Gastroesophageal sphincter (tissue), 3 donors: ENCODE data around the gene IVD.

ENCODE experiments used
- POLR2A ChIP-seq, 2 donors: fragments of 450-650 bp; IDR thresholded peaks; one replicate each; pipeline ENCODE4 v1.6.1; 2017; ENCODE audit warnings: antibody characterized with exemption in 2 of 2, mild to moderate bottlenecking in 2 of 2, moderate library complexity in 1 of 2
- POLR2AphosphoS5 ChIP-seq: sonication (generic); formaldehyde crosslinking; IDR thresholded peaks from one replicate; pipeline ENCODE4 v1.6.1; 2017; ENCODE audit warnings: antibody characterized with exemption
- TF ChIP-seq, protein P1 (sequence below), 4 experiments: fragments of 200-600 bp in 2 of 4; fragments of 450-650 bp in 2 of 4; sonication (generic) in 1 of 4; IDR thresholded peaks; one replicate each; pipeline ENCODE4 v1.5.1; 2017 to 2019; ENCODE audit warnings: antibody characterized with exemption in 4 of 4, mild to moderate bottlenecking in 2 of 4, moderate library complexity in 2 of 4

DNA sequence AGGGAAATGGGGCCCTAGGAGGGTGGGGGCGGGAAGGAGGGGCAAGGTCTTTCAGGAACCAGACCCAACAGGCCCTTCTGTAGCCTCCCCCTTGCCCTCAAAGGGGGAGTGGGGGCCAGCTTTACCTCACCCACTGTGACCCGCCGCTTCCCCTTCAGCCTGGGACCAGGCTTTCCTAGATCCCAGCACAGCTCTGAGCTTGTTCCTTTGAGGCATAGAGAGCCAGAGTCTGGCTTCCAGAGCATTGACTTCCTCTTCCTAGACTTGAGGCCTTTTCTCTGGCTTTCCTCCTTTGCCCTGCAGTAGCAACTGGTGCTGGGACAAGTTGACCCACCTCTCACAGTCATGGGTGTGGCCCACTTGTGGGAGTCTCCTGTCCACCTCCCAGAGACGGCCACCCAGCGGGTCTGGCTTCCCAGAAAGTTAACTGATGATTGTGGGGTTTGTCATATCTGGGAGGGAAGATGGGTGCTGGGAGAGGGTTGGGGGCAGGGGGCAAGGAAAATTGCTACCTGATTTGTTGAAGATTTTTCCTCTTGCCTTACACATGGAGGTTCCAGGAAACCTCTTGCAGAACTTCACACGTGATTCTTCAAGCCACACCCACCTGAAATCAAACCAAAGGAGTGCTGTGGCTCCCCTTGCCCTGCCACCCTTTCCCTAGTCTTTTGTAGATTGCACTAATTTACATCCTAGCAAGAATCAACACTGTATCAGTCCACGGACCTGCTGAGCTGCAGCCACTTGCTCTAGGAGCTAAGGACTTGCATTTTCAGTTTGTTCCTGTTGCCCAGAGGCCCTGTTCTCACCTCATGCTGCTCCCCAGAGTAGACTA lies 61.0 kb downstream of the IVD start:
- TF ChIP-seq, protein P1, sequence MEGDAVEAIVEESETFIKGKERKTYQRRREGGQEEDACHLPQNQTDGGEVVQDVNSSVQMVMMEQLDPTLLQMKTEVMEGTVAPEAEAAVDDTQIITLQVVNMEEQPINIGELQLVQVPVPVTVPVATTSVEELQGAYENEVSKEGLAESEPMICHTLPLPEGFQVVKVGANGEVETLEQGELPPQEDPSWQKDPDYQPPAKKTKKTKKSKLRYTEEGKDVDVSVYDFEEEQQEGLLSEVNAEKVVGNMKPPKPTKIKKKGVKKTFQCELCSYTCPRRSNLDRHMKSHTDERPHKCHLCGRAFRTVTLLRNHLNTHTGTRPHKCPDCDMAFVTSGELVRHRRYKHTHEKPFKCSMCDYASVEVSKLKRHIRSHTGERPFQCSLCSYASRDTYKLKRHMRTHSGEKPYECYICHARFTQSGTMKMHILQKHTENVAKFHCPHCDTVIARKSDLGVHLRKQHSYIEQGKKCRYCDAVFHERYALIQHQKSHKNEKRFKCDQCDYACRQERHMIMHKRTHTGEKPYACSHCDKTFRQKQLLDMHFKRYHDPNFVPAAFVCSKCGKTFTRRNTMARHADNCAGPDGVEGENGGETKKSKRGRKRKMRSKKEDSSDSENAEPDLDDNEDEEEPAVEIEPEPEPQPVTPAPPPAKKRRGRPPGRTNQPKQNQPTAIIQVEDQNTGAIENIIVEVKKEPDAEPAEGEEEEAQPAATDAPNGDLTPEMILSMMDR (IDR thresholded peaks at IDR 0.05): no peak
- TF ChIP-seq POLR2A (IDR thresholded peaks at IDR 0.05): no peak
- TF ChIP-seq POLR2AphosphoS5: no peak
